Stimulated activated CD8-positive, alpha-beta memory T cell treated with anti-CD3 and anti-CD28 coated beads, Interleukin-12 subunit alpha, Interleukin-12 subunit beta, amount 100 ng/mL, for 1 hour (primary cell): ENCODE results near the gene SIGLEC9.

Experiments used
- DNase-seq: peaks from one replicate; pipeline ENCODE4 v3.0.0-alpha.2; 2020; ENCODE audit warnings: low read depth

Gene SIGLEC9

GRCh38 chr19:51145916-51146493 is 21.3 kb downstream of the SIGLEC9 start:
- no peak for DNase-seq

- DNase-seq = no peak
These were observed 22.0 kb downstream of the SIGLEC9 start for GRCh38 chr19:51146751-51147150.

GRCh38 chr19:51147663-51148062 is 23.0 kb downstream of the SIGLEC9 start:
- no peak for DNase-seq

- DNase-seq = no peak
These were observed 23.9 kb downstream of the SIGLEC9 start for GRCh38 chr19:51148580-51148979.

GRCh38 chr19:51150627-51151026 is 25.9 kb downstream of the SIGLEC9 start:
- DNase-seq = no peak

- DNase-seq = no peak
These were observed 32.0 kb downstream of the SIGLEC9 start for GRCh38 chr19:51156710-51157109.

- DNase-seq = no peak
These were observed 32.6 kb downstream of the SIGLEC9 start for GRCh38 chr19:51157265-51157664.

- peak; percentile 62 for DNase-seq
These were observed 33.9 kb downstream of the SIGLEC9 start for GRCh38 chr19:51158474-51159129.

- no peak for DNase-seq
These were observed 35.0 kb downstream of the SIGLEC9 start for GRCh38 chr19:51159656-51160055.

GRCh38 chr19:51161266-51161665 is 36.6 kb downstream of the SIGLEC9 start:
- no peak for DNase-seq

- no peak for DNase-seq
These were observed 37.3 kb downstream of the SIGLEC9 start for GRCh38 chr19:51161867-51162496.

GRCh38 chr19:51163257-51163656 is 38.6 kb downstream of the SIGLEC9 start:
- DNase-seq = no peak

- DNase-seq = no peak
These were observed 39.5 kb downstream of the SIGLEC9 start for GRCh38 chr19:51164215-51164614.

GRCh38 chr19:51166846-51167490 is 42.3 kb downstream of the SIGLEC9 start:
- DNase-seq = peak; percentile 20

GRCh38 chr19:51168564-51169282 is 44.0 kb downstream of the SIGLEC9 start:
- DNase-seq = no peak

- peak; percentile 52 for DNase-seq
These were observed 44.7 kb downstream of the SIGLEC9 start for GRCh38 chr19:51169283-51169918.

GRCh38 chr19:51172223-51172622 is 47.5 kb downstream of the SIGLEC9 start:
- DNase-seq = no peak

- DNase-seq = no peak
These were observed 49.0 kb downstream of the SIGLEC9 start for GRCh38 chr19:51173681-51174080.

- DNase-seq = no peak
These were observed 54.5 kb downstream of the SIGLEC9 start for GRCh38 chr19:51179256-51179655.
